ENCODE data around the gene EXD3.

The EXD3 gene

DNA sequence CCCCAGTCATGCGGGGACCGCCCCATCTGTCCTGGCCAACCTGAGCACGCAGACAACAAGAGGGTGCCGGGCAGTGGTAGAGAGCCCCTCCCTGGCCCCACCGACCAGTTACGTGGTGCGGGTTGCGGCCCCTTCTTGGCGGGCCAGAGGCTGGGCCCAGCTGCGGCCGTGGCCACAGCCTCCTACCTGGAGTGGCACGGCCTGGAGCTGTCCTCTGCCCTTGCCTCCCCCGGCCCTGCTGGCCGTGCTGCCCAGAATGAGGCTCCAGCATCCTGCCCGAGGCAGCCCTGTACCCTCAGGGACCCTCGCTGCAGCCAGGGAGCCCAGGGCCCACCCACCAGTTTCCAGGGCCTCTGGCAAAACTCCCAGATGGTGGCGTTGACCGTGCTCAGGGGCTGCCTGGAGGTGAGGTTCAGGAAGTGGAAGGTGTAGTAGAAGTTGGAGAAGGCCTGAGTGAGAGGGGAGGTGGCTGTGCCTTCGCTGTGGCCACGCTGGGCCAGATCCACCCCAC is 12.5 kb upstream of the EXD3 start:
- Histone ChIP-seq H2AFZ (ENCODE audit: low read length) (peak overlapping the region; percentile 17), H2BK120ac (ENCODE audit: low read depth, low read length) (no peak overlapping the region), H3K4me2 (ENCODE audit: insufficient read depth, low read length, poor library complexity, severe bottlenecking) (no peak overlapping the region), H4K91ac (ENCODE audit: low read depth, low read length, poor library complexity) (peak overlapping the region; percentile 30), H2BK15ac (ENCODE audit: low read length) (peak overlapping the region; percentile 89), H2AK5ac (ENCODE audit: low read depth, low read length) (peak overlapping the region; percentile 88), H3K4me1 (ENCODE audit: control insufficient read depth in 2 of 2, insufficient read depth in 1 of 2, low read depth in 1 of 2, low read length in 2 of 2) (no peaks in the 10 kb centered on the region), H3K4ac (ENCODE audit: low read length) (no peak overlapping the region), H2BK5ac (ENCODE audit: low read length) (no peak overlapping the region), H4K8ac (ENCODE audit: low read depth, low read length) (no peak overlapping the region), H3K4me3 (ENCODE audit: low read length in 2 of 2) (no peak overlapping the region), H3K14ac (ENCODE audit: low read length) (peak overlapping the region; percentile 71), H3K9ac (ENCODE audit: low read depth, low read length, poor library complexity) (peak overlapping the region; percentile 44), H3K9me3 (replicated peaks in 1 of 2; ENCODE audit: control insufficient read depth in 2 of 2, insufficient read depth in 1 of 2, low read depth in 1 of 2, low read length in 2 of 2) (no peaks in the 10 kb centered on the region), H3K27ac (replicated peaks; ENCODE audit: low read length) (no peak overlapping the region), H3K36me3 (replicated peaks in 1 of 2; ENCODE audit: control insufficient read depth in 2 of 2, insufficient read depth in 2 of 2, low read length in 2 of 2) (no peaks in the 10 kb centered on the region), H3K27me3 (ENCODE audit: control insufficient read depth in 3 of 3, insufficient read depth in 3 of 3, low read depth in 1 of 3, low read length in 3 of 3) (peaks cover 0 to 9% (median 0%) of the 10 kb centered on the region in 3 experiments), H3K23ac (ENCODE audit: low read depth, low read length, poor library complexity) (peak overlapping the region; percentile 85), H2BK12ac (ENCODE audit: low read length) (peak overlapping the region; percentile 22), H3K79me1 (ENCODE audit: low read depth, low read length) (peaks cover 2% of the 10 kb centered on the region), H3K18ac (ENCODE audit: low read length) (peak overlapping the region; percentile 48)
- no CpG with 5 or more reads among the region's 20 CpGs for WGBS, 2 donors (ENCODE audit: extremely low coverage in 2 of 2, insufficient read length in 2 of 2, insufficient replicate concordance in 1 of 2)
- DNase-seq (ENCODE audit: low spot score), result no peak

GRCh38 chr9:137434498-137435380 is 11.8 kb upstream of the EXD3 start:
- H3K79me1 ChIP-seq (ENCODE audit: low read depth, low read length), result peaks cover 2% of the 10 kb centered on the region
- peak overlapping the region; percentile 57 for H3K18ac ChIP-seq (ENCODE audit: low read length)
- no peak overlapping the region for H2BK120ac ChIP-seq (ENCODE audit: low read depth, low read length)
- peak overlapping the region; percentile 85 for H3K23ac ChIP-seq (ENCODE audit: low read depth, low read length, poor library complexity)
- no peak overlapping the region for H3K4me2 ChIP-seq (ENCODE audit: insufficient read depth, low read length, poor library complexity, severe bottlenecking)
- peak overlapping the region; percentile 43 for H4K8ac ChIP-seq (ENCODE audit: low read depth, low read length)
- peak overlapping the region; percentile 71 for H3K14ac ChIP-seq (ENCODE audit: low read length)
- no peaks in the 10 kb centered on the region for H3K9me3 ChIP-seq (replicated peaks in 1 of 2; ENCODE audit: control insufficient read depth in 2 of 2, insufficient read depth in 1 of 2, low read depth in 1 of 2, low read length in 2 of 2)
- H2BK15ac ChIP-seq (ENCODE audit: low read length), result peak overlapping the region; percentile 89
- no peak overlapping the region for H3K27ac ChIP-seq (replicated peaks; ENCODE audit: low read length)
- no peak overlapping the region for H2AFZ ChIP-seq (ENCODE audit: low read length)
- H4K91ac ChIP-seq (ENCODE audit: low read depth, low read length, poor library complexity), result no peak overlapping the region
- no peaks in the 10 kb centered on the region for H3K36me3 ChIP-seq (replicated peaks in 1 of 2; ENCODE audit: control insufficient read depth in 2 of 2, insufficient read depth in 2 of 2, low read length in 2 of 2)
- H2AK5ac ChIP-seq (ENCODE audit: low read depth, low read length), result peak overlapping the region; percentile 63
- no CpG with 5 or more reads among the region's 43 CpGs for WGBS, 2 donors (ENCODE audit: extremely low coverage in 2 of 2, insufficient read length in 2 of 2, insufficient replicate concordance in 1 of 2)
- H3K4ac ChIP-seq (ENCODE audit: low read length), result peak overlapping the region; percentile 66
- H3K4me1 ChIP-seq (ENCODE audit: control insufficient read depth in 2 of 2, insufficient read depth in 1 of 2, low read depth in 1 of 2, low read length in 2 of 2), result no peaks in the 10 kb centered on the region
- H2BK5ac ChIP-seq (ENCODE audit: low read length), result peak overlapping the region; percentile 75
- H3K27me3 ChIP-seq (ENCODE audit: control insufficient read depth in 3 of 3, insufficient read depth in 3 of 3, low read depth in 1 of 3, low read length in 3 of 3), result peaks cover 0 to 9% (median 0%) of the 10 kb centered on the region in 3 experiments
- peak overlapping the region; percentile 73 for H2BK12ac ChIP-seq (ENCODE audit: low read length)
- DNase-seq (ENCODE audit: low spot score), result no peak
- no peak overlapping the region for H3K4me3 ChIP-seq (ENCODE audit: low read length in 2 of 2)
- H3K9ac ChIP-seq (ENCODE audit: low read depth, low read length, poor library complexity), result peak overlapping the region; percentile 44

GRCh38 chr9:137433916-137434431 is 11.0 kb upstream of the EXD3 start:
- Histone ChIP-seq H2BK12ac (ENCODE audit: low read length) (peak overlapping the region; percentile 41), H3K4ac (ENCODE audit: low read length) (no peak overlapping the region), H3K79me1 (ENCODE audit: low read depth, low read length) (peaks cover 4% of the 10 kb centered on the region), H3K4me3 (ENCODE audit: low read length in 2 of 2) (no peak overlapping the region), H3K9me3 (replicated peaks in 1 of 2; ENCODE audit: control insufficient read depth in 2 of 2, insufficient read depth in 1 of 2, low read depth in 1 of 2, low read length in 2 of 2) (no peaks in the 10 kb centered on the region), H4K91ac (ENCODE audit: low read depth, low read length, poor library complexity) (no peak overlapping the region), H4K8ac (ENCODE audit: low read depth, low read length) (no peak overlapping the region), H2BK5ac (ENCODE audit: low read length) (no peak overlapping the region), H2AFZ (ENCODE audit: low read length) (no peak overlapping the region), H3K18ac (ENCODE audit: low read length) (no peak overlapping the region), H3K27me3 (ENCODE audit: control insufficient read depth in 3 of 3, insufficient read depth in 3 of 3, low read depth in 1 of 3, low read length in 3 of 3) (peaks cover 0 to 9% (median 0%) of the 10 kb centered on the region in 3 experiments), H3K9ac (ENCODE audit: low read depth, low read length, poor library complexity) (no peak overlapping the region), H2BK120ac (ENCODE audit: low read depth, low read length) (no peak overlapping the region), H3K14ac (ENCODE audit: low read length) (no peak overlapping the region), H3K36me3 (replicated peaks in 1 of 2; ENCODE audit: control insufficient read depth in 2 of 2, insufficient read depth in 2 of 2, low read length in 2 of 2) (no peaks in the 10 kb centered on the region), H2BK15ac (ENCODE audit: low read length) (peak overlapping the region; percentile 85), H2AK5ac (ENCODE audit: low read depth, low read length) (peak overlapping the region; percentile 90), H3K4me1 (ENCODE audit: control insufficient read depth in 2 of 2, insufficient read depth in 1 of 2, low read depth in 1 of 2, low read length in 2 of 2) (no peaks in the 10 kb centered on the region), H3K23ac (ENCODE audit: low read depth, low read length, poor library complexity) (peak overlapping the region; percentile 43), H3K4me2 (ENCODE audit: insufficient read depth, low read length, poor library complexity, severe bottlenecking) (no peak overlapping the region), H3K27ac (replicated peaks; ENCODE audit: low read length) (no peak overlapping the region)
- DNase-seq (ENCODE audit: low spot score), result no peak
- WGBS, 2 donors (ENCODE audit: extremely low coverage in 2 of 2, insufficient read length in 2 of 2, insufficient replicate concordance in 1 of 2), result no CpG with 5 or more reads among the region's 26 CpGs

DNA sequence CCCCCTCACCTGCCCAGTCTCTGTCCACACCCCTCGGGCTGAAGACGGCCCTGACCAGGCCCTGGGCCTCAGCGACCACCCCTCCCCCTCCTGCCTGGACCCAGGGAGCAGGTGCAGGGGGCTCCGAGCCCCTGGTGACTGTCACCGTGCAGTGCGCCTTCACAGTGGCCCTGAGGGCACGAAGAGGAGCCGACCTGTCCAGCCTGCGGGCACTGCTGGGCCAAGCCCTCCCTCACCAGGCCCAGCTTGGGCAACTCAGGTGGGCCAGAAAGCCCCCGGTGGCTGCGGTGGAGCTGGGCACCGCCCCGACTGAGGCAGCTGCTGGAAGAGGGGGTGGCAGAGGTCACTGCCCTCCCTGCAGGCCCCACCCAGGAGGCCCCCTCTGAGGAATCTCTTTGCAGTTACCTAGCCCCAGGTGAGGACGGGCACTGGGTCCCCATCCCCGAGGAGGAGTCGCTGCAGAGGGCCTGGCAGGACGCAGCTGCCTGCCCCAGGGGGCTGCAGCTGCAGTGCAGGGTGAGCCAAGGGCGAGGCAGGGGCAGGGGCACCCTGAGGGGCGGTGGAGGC is 10.5 kb upstream of the EXD3 start:
- Histone ChIP-seq H3K18ac (ENCODE audit: low read length) (peak overlapping the region; percentile 57), H2BK12ac (ENCODE audit: low read length) (peak overlapping the region; percentile 41), H3K9ac (ENCODE audit: low read depth, low read length, poor library complexity) (no peak overlapping the region), H3K4ac (ENCODE audit: low read length) (no peak overlapping the region), H4K8ac (ENCODE audit: low read depth, low read length) (peak overlapping the region; percentile 43), H3K4me3 (ENCODE audit: low read length in 2 of 2) (no peak overlapping the region), H4K91ac (ENCODE audit: low read depth, low read length, poor library complexity) (no peak overlapping the region), H3K4me1 (ENCODE audit: control insufficient read depth in 2 of 2, insufficient read depth in 1 of 2, low read depth in 1 of 2, low read length in 2 of 2) (no peaks in the 10 kb centered on the region), H3K79me1 (ENCODE audit: low read depth, low read length) (peaks cover 4% of the 10 kb centered on the region), H3K36me3 (replicated peaks in 1 of 2; ENCODE audit: control insufficient read depth in 2 of 2, insufficient read depth in 2 of 2, low read length in 2 of 2) (no peaks in the 10 kb centered on the region), H2BK5ac (ENCODE audit: low read length) (no peak overlapping the region), H2AK5ac (ENCODE audit: low read depth, low read length) (peak overlapping the region; percentile 90), H2BK15ac (ENCODE audit: low read length) (no peak overlapping the region), H2AFZ (ENCODE audit: low read length) (no peak overlapping the region), H3K27me3 (ENCODE audit: control insufficient read depth in 3 of 3, insufficient read depth in 3 of 3, low read depth in 1 of 3, low read length in 3 of 3) (peaks cover 0 to 9% (median 0%) of the 10 kb centered on the region in 3 experiments), H3K14ac (ENCODE audit: low read length) (no peak overlapping the region), H3K23ac (ENCODE audit: low read depth, low read length, poor library complexity) (peak overlapping the region; percentile 17), H3K4me2 (ENCODE audit: insufficient read depth, low read length, poor library complexity, severe bottlenecking) (no peak overlapping the region), H3K27ac (replicated peaks; ENCODE audit: low read length) (no peak overlapping the region), H3K9me3 (replicated peaks in 1 of 2; ENCODE audit: control insufficient read depth in 2 of 2, insufficient read depth in 1 of 2, low read depth in 1 of 2, low read length in 2 of 2) (no peaks in the 10 kb centered on the region), H2BK120ac (ENCODE audit: low read depth, low read length) (no peak overlapping the region)
- DNase-seq (ENCODE audit: low spot score), result no peak
- no CpG with 5 or more reads among the region's 19 CpGs for WGBS, 2 donors (ENCODE audit: extremely low coverage in 2 of 2, insufficient read length in 2 of 2, insufficient replicate concordance in 1 of 2)
